HG02970 (cell line): Measurements from ENCODE around the gene ERFE.

Source experiments
- ATAC-seq: cut with Tn5 transposase; IDR thresholded peaks from one replicate; pipeline ENCODE4 v1.9.1; 2021; ENCODE audit warnings: mild to moderate bottlenecking, moderate library complexity, moderate number of reproducible peaks; ENCODE audit not compliant: unreplicated experiment, low FRiP score

The ERFE gene

DNA sequence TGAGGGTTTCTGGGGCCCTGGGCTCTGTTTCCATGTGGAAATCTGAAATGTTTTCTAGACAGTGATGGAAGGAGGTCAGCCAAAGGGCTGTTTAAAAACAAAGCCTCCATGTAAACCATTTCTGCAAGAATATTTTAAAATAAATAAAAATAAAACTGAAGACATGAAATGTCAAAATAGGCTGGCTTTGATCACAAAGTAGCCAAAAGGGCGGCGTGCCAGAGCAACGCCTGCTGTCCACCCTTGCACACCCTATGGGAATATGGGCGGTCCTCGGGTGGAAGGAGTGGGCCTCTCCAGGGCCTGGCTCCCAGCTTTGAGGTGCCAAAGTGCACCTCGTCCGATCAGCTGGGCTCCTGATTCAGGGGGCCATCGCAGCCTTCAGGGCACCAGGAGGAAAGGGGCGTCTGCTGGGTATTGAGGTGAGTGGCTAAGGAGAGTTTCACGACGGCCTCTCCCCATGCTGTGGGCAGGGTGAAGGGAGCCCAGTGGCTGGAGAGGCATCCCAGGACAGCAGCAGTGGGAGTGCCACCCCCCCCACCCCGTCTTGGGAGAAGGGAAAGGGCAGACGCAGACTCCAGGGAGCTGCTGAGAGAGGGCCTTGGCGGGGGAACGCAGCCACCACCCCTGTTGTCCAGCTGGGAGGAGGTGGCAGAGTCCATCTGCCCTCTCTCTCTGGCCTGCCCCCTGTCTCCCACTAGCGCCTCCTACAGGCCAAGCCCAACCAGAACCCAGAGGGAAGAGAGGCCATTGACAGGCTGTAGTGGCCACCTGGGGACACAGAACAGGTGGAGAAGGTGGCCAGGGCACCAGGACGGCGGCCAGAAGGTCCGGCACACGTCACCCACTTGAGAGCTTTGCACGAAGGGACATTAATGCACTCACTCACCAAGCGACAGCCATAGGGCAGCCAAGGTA is 5.7 kb upstream of the ERFE start:
- ATAC-seq, result no peak

GRCh38 chr2:238154570-238154969 is 4.2 kb upstream of the ERFE start:
- no peak for ATAC-seq

DNA sequence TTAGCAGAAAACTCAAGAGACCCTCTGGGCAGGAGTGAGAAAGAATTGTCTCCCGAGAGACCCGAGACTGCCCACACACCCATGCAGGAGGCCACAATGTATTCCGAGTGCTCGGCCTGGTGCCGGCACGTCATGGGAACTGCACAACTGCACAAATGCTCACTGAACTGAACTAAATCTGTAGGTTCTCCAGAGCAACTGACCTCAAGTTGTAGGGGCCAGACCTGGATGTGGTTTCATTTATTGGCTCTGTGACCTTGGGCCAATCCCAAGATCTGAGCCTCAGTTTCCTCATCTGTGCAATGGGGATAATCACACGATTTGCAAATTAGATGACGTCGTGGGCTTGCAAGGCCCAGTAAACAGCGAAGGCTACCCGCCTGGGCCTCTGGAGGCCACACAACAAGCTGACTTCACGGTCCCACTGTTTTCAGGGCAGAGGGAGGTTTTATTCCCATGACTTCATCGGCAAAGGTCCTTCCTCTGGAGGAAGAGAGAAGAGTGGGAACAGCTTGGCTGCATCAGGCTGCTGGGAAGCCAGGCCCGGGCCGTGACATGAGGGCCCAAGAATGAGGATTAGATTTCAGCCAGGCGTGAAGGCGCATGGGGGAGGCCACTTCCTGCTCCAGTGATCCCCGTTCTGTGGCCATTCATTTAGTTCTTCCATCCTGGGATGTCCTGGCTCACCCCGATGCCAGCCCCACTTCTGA is 3.6 kb upstream of the ERFE start:
- no peak for ATAC-seq

DNA sequence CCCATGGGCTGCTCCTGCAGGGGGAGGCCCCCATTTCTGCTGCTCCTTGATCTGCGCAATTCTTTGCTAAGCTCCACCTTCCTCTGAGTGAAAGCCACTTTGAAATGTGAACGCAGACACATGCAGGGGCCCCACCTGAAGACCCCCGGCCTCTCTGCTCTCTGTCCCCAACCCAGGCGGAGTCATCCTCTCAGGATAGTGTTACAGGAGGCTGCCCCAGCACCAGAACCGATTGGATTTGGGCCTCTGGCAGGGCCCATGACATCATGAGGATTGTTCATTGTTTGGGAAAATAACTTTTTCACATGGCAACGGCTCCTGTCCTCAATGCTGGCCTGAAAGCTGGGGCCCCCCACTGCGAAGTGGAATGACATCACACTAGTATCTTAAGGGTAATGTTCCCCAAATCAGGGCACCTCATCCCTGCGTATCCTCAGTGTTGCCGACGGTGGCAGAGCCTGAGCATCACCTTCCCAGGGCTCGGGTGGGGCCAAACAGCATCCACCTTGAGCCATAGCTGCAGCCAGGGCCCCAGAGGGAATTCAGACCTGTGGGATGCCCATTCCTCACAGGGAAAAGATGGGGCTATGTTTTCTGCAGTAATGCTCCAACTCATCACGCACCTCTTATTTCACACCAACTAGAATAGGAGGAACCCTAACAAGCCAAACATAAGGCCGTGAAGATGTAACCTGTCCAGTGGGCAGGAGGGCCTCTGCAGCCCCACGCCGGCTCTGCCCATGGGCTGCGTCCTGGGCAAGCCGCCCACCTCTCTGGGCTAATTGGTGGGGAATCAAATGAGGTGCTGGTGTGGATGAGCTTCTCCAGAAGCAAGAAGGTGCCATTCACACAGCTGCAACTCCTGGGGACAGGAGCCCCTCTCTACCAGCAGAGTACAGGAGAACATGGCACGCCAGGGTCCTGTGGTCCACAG is 2.7 kb upstream of the ERFE start:
- ATAC-seq, result no peak

GRCh38 chr2:238157506-238158017 is 1.2 kb upstream of the ERFE start:
- ATAC-seq, result no peak

DNA sequence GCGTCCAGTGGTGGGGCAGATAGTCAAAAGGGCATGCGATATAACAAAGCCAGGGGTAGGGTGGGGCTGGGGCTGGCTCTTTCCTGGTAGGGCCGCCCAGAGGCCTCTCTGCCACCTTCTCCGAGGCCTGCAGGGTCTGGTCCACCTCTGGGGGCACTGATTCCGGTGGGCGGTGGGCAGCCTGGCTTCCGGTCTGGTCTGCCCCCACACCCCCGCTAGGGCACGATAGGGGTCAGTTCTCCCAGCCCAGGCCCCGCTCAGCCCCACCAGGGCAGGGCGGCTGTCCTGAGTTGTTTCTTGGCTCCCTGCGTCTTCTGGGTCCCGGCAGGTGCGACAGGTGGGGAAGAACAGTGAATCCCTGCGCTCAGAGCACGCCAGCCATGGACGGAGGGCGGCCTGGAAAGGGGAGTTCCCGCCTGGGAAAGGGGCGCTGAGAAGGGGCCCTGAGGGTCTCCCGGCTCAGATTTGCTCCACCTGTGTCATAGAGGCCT is 707 bp upstream of the ERFE start:
- no peak for ATAC-seq

- ATAC-seq, result no peak
Observed at GRCh38 chr2:238159071-238159539, 335 bp downstream of the ERFE start.

DNA sequence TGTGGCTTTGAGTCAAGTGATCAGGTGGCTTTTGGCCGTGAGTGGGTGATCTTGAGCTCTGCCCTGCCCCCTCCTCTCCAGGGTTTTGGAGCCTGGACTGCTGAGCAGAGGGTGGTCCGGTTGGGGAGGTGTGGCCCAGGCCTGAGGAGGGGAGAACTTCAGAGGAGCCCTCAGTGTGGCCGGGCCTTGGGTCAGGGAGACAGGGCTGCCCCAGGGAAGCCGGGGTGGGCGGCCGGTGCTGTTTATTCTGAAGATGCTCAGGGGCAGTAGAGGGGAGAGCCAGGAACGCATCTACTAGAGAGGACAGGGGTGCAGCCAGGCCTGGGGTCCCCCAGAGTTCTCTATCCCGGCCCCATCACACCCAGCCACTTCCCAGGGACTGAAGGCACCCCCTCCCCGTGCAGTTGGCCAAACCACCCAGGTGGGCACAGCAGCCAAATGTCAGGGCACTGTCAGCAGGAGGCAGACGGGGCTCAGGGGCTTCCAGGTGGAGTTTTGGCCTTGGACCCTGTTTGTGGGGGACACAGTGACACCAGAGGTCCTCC is 963 bp downstream of the ERFE start:
- ATAC-seq, result no peak

DNA sequence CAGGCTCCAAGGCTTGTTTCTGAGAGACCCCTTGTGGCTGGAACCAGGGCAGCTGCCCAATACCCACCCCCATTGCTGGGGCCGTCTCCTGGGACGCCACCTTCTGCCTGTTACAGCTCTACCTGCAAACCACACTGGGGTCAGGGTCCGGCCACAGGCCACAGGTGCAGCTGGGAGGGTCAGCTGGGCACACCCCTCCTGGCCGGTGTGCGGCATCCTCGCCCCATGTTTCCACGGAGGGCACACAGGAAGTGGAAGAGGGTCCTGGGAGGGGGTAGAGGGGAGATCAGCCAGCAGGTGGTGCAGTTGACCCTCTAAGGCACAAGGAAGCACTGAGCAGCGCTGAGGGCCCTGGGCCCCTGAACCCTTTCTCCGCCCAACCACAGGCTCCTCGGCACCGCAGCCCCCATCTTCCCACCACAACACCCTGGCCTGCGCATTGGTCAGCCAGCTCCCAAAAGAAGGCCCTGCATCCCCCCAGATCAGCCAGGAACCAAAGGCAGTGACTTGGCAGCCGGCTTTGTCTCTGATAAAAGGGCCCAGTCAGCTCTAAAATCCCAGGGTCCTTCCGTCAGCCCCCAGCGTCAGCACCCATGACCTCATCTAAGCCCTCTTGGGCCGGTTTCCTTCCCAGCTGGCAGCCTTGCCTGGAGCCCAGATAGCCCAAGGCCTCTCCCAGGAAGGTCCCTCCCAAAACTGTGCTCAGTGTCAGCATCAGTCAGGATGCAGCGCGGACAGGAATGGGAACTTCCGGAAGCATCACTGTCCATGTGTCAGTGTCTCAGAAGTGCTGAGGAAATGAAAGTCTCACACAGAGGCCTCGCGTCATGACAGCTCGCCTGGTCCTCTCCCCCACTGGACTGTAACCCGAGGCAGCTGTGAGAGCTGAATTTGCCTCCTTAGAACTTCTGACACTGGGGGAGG is 1.7 kb downstream of the ERFE start:
- no peak for ATAC-seq

DNA sequence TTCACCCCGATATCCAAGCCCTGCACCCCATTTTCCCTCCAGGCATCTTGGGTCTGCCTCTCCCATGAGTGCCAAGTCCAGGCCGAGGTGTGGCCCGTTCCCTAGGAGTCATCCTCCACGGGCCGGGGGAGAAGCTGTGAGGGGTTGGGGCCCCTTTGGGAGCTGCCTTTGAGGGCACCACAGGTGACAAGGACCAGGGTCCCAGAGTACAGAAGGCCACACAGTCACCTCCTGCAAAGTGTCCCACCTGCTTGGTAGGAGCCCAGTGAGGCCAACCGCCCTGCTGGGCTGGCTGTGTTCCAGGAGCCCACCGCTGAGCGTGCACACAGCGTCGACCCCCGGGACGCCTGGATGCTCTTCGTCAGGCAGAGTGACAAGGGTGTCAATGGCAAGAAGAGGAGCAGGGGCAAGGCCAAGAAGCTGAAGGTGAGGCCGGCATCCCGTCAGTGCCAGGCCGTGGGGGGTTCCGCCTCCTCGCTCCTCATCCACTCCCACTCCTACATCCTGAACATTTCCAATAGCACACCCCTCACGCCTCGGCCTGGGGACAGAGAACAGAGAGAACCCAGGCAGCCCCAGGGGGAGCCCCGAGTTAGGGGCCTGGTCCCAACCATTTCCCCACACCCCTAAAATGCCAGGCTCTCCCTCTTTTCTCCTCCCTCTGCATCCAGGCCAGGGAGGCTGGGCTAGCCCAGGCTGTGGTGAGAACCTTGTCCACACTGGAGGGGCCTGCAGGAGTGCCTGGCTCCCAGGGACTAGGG is 2.7 kb downstream of the ERFE start:
- ATAC-seq, result no peak

DNA sequence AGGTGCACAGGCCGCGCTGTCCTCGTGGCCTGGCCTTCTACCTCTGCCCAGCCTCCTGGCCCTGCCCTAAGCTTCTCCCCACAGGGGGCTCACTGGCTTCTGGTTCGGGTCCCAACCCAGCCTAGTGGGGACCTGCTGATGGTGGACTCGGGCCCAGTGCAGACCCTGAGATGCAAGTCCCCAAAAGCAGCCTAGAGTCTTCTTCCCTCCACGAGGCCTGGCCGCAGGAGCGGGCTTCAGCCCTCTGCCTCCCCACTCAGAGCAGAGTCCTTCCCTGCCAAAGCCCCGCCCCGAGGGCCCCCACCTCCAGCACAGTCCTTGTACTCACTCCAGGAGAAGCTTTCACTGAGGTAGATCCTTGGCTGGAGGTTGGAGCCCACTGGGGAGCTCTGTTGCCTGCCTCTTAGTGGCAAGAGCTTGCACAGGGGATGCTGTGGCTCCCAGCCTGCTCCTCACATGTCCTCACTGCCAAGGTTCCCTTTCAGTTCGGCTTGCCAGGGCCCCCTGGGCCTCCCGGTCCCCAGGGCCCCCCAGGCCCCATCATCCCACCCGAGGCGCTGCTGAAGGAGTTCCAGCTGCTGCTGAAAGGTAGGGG is 3.6 kb downstream of the ERFE start:
- ATAC-seq, result no peak

DNA sequence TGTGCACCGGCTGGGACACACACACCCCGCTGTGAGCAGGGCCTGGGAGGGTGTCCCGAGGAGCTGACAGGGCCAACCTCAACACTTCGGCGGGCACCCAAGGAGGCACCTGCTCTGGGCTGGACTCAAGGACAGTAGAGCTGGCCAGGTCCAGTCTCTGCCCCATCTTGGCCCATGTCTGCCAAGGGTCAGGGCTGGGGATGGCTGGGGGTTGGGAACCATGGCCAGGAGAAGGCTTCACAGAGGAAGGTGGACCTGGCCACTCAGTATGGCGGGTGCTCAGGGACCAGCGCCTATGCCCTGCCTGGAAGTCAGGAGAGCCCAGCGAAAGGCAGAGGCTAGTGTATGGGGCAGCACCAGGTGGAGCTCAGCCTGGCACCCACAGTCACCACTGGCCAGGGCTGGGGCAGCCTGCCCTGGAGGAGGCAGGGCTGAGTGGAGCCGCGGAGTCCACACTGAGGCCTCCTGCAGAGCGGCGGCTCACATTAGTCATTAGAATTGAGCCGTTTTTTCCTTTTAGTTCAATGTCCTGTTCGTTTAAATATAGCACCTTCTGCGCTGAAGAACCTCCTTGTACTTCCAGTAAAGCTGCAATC is 4.2 kb downstream of the ERFE start:
- ATAC-seq, result no peak

DNA sequence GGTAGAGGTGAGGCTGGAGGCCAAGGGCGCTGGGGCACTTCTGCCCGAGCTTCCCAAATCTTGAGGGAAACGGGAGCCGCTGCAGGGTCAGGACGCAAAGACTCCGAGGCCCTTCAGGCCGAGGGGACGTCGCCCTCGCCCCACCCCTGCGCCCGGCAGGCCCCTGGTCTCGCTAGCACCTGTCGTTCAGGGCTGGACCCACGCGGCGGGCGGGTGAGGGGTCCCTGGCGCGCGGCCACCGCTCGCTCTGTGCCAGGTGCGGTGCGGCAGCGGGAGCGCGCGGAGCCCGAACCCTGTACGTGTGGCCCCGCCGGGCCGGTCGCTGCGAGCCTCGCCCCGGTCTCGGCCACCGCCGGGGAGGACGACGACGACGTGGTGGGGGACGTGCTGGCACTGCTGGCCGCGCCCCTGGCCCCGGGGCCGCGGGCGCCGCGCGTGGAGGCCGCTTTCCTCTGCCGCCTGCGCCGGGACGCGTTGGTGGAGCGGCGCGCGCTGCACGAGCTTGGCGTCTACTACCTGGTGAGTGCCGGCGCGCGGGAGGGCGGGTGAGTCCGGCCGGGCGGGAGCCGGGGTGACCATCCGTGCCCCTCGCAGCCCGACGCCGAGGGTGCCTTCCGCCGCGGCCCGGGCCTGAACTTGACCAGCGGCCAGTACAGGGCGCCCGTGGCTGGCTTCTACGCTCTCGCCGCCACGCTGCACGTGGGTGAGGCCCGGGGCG is 4.9 kb downstream of the ERFE start:
- no peak for ATAC-seq

DNA sequence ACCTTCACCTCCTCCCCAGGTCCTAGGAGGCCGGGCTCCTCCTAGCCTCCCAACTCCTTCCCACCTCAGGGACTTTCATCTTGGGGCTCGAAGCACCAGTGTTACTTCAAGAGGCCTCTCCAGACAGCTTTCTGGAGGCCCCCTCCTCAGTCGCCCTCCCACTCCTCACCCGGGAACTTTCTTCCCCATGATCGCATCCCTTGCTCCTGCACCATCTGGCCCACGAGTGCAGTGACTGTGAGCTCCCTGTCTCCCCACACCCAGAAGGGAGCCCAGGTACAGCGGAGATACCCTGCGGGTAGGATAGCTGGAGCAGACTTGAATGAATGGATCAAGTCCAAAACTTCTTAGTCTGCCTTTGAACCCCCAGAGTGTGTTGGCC is 6.1 kb downstream of the ERFE start:
- ATAC-seq, result no peak

GRCh38 chr2:238165288-238165921 is 6.6 kb downstream of the ERFE start:
- no peak for ATAC-seq
